GM18519 (cell line): ENCODE results near the gene TNNT2.

Source experiments
- ATAC-seq: cut with Tn5 transposase; IDR thresholded peaks from one replicate; pipeline ENCODE4 v1.9.1; 2021; ENCODE audit warnings: mild to moderate bottlenecking, moderate library complexity; ENCODE audit not compliant: unreplicated experiment, low FRiP score

The TNNT2 gene

GRCh38 chr1:201336711-201337450 is 40.6 kb downstream of the TNNT2 start:
- ATAC-seq, result no peak

- ATAC-seq, result no peak
These were observed 41.6 kb downstream of the TNNT2 start for GRCh38 chr1:201335901-201336300.

GRCh38 chr1:201335174-201335870 is 42.2 kb downstream of the TNNT2 start:
- ATAC-seq, result no peak

- ATAC-seq, result no peak
These were observed 42.9 kb downstream of the TNNT2 start for GRCh38 chr1:201334325-201335173.

- no peak for ATAC-seq
These were observed 44.7 kb downstream of the TNNT2 start for GRCh38 chr1:201332616-201333335.

GRCh38 chr1:201332021-201332420 is 45.5 kb downstream of the TNNT2 start:
- no peak for ATAC-seq

GRCh38 chr1:201331166-201331565 is 46.3 kb downstream of the TNNT2 start:
- ATAC-seq, result no peak

- ATAC-seq, result no peak
These were observed 46.9 kb downstream of the TNNT2 start for GRCh38 chr1:201330541-201330940.

GRCh38 chr1:201329801-201330200 is 47.7 kb downstream of the TNNT2 start:
- ATAC-seq, result no peak

- ATAC-seq, result no peak
These were observed 48.2 kb downstream of the TNNT2 start for GRCh38 chr1:201329286-201329685.

GRCh38 chr1:201328576-201328975 is 48.9 kb downstream of the TNNT2 start:
- ATAC-seq, result no peak

GRCh38 chr1:201327687-201328240 is 49.7 kb downstream of the TNNT2 start:
- no peak for ATAC-seq

GRCh38 chr1:201326710-201327109 is 50.8 kb downstream of the TNNT2 start:
- no peak for ATAC-seq

- ATAC-seq, result no peak
These were observed 51.8 kb downstream of the TNNT2 start for GRCh38 chr1:201325678-201326060.

- no peak for ATAC-seq
These were observed 52.4 kb downstream of the TNNT2 start for GRCh38 chr1:201324821-201325677.

- ATAC-seq, result no peak
These were observed 53.2 kb downstream of the TNNT2 start for GRCh38 chr1:201324306-201324705.

GRCh38 chr1:201322653-201323510 is 54.6 kb downstream of the TNNT2 start:
- no peak for ATAC-seq

GRCh38 chr1:201321826-201322390 is 55.6 kb downstream of the TNNT2 start:
- ATAC-seq, result no peak
